Activated T-cell treated with anti-CD3 and anti-CD28 coated beads for 24 hours (primary cell): Measurements from ENCODE around the gene MAPK8IP1.

Source experiments
- DNase-seq: peaks from one replicate; pipeline ENCODE4 v3.0.0-alpha.2; 2020; ENCODE audit warnings: low read depth

The MAPK8IP1 gene

GRCh38 chr11:45909594-45910475, 24.4 kb downstream of the MAPK8IP1 start:
- DNase-seq: no peak

GRCh38 chr11:45910623-45911022, 25.2 kb downstream of the MAPK8IP1 start:
- DNase-seq: no peak

- DNase-seq: no peak
Measured at GRCh38 chr11:45913514-45913913, 28.1 kb downstream of the MAPK8IP1 start.

DNA sequence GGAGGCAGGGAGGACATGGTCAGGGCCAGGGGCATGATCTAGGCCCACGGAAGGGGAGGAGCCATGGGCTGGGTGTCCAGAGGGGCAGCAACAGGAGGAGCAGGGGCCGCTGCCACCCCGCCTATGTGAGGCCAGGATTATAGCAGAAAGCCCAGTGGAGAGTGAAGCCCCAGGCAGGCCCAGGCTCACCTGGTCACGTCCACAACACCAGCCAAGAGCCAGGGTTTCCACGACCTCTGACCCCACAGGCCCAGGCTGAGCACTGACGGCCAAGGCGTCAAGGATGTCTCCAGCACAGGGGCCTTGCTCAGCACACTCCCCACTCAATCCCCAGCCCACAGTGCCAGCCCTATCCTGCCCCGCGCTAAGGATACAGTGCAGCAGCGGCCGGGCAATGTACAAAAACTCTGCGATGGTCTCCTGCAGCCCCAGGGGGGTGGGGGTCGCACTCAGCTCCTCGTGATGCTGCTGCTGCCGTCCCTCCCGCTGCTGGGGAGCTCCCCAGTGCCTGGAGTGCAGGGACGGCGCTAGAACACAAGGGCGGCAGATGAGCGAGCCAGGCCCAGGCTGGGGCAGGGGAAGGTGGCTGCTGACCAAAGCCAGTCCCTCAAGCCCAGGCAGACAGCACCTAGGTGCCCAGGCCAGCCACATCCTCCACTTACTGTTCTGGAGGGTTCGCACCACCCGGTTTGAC, 28.6 kb downstream of the MAPK8IP1 start:
- DNase-seq: no peak

GRCh38 chr11:45915446-45915845, 30.0 kb downstream of the MAPK8IP1 start:
- no peak for DNase-seq

GRCh38 chr11:45917286-45917622, 31.8 kb downstream of the MAPK8IP1 start:
- no peak for DNase-seq

DNA sequence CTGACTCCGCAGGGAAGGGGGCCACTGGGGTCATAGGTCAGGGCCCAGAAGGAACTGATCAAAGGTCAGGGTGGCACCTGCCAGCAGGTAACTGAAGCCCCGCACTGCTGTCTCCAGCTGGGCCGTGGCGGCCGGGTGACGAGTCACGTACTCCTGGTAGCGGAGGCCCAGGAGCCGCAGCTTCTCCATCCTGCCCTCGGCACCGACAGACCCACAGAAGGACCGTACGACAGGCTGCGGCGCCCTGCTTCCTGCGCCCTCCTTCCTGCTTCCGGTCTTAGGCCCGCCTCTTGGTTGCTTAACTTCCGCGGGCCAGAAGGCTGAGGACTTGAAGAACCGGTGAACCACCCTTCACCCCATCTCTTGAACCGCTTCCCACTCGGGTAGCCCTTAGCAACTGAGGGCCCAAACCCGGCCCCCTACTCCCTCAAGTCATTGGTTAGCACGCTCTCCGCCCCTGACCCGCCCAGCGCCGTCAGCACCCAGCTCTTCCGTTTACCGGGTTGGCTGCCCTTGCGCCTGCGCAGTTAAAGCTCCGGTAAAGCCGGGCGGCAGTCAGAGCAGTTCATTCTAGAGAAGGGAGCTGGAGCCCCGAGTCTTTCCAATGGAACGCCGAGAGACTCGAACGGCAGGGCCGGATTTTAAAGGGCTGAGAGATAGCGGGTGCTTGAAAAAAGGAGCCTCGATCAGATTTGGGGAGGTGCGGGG, 32.3 kb downstream of the MAPK8IP1 start, which contains the start of gene PEX16:
Gene PEX16 (minus strand): TSS at position 255 of the 708 bp plus-strand sequence. CDS start 66 bp downstream, at position 189.
- peak; percentile 94 for DNase-seq

GRCh38 chr11:45918331-45918941, 33.0 kb downstream of the MAPK8IP1 start:
- DNase-seq: peak; percentile 55

DNA sequence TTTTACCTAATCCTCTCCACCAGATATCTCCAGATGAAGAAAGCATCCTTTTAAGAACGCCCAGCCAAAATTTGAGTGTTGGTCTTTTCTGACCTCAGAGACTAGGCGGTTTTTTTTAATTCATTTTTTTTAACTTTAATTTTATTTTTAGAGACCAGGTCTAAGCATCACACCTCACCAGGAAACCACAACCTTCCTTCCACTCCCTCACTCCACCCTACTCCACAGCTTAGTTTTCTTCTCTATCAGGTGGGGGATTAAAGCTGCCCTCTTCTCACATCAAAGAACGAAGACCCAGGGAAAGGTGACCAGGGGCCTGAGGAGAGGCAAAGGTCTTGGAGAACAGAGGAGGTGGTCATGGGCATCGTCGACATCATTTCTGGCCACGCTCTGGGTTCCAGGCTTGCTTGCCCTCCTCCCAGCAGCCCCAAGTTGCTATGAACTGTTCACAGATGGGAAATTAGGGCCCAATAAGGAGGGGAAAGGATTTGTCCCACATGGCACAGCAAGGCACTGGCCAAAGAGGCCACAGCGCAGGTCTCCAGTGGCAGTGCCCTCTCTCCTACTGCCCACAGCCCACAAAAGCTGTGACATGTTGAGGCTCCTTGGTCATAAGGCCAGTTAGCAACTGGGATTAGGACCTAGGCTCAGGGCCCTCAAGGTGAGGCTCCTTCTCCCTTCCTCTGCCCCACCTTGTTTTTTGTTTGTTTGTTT, 33.7 kb downstream of the MAPK8IP1 start:
- no peak for DNase-seq

DNA sequence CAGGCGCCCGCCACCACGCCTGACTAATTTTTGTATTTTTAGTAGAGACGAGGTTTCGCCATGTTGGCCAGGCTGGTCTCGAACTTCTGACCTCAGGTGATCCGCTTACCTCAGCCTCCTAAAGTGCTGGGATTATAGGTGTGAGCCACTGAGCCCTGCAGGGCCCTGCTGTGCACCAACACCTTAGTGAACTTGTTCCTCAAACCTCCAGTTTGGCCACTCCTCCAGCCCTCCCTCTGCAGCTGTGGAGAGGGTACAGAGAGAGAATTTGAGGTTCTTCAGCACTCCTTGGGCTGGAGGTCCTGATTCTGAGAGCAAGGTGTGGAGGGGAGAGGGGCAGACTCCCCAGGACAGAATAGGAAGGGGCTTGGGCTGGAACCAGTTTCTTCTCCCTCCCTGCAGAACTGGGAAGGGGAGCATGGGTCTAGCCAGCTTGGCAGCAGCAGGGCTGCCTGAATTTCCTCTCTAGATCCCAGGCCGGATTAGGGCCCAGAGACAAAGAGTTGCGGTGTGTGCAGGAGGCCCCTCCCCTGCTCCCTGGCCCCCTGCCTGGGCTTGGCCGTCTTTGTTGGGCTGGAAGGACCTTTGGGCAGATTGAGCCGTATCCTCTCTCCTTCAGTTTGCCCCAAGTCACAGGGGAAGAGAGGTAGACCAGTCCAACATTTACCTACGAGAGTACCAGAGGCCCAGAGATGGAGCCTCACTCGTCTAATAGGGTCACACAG, 34.5 kb downstream of the MAPK8IP1 start:
- no peak for DNase-seq

GRCh38 chr11:45920531-45921477, 35.4 kb downstream of the MAPK8IP1 start:
- no peak for DNase-seq

DNA sequence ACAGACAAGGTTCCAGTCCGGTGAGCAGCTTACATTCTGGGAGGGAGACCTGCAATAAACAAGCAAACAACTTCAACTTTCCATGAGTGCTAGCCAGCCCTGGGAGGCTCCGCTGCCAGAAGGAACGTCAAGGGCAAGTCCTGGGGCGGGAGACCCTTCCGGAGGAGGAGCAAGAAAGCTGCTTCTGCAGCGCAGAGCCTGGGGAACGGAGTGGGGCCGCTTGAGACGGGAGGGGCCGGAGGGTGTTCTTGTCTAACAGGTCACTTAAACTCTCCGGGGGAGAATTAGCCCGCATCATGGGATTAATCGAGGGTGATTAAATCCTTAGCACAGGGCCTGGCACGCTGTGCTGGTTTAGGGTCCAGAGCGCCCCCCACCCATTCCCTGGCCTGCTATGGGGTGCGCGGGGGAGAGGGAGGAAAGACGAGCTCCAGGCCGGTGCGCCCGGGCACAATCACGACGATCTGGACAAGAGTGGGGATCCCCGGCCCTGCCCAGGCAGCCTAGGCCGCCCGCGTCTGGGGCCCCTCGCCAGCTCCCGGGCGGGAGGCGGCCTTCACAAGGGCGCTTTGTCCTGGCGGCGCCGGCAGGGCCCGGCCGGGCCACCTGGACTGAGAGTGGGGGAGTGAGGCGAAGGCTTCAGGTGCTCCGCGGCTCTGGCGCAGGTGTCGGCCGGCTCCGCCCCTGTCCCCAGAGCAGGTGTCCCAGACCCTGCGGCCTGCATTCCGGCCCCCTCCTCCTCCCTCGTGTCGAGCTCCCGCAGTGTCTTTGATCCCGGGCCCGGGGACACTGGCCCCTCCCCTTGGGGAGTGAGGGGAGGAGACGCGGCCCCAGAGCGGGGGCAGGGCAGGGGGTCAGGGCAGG, 36.3 kb downstream of the MAPK8IP1 start:
- no peak for DNase-seq

DNA sequence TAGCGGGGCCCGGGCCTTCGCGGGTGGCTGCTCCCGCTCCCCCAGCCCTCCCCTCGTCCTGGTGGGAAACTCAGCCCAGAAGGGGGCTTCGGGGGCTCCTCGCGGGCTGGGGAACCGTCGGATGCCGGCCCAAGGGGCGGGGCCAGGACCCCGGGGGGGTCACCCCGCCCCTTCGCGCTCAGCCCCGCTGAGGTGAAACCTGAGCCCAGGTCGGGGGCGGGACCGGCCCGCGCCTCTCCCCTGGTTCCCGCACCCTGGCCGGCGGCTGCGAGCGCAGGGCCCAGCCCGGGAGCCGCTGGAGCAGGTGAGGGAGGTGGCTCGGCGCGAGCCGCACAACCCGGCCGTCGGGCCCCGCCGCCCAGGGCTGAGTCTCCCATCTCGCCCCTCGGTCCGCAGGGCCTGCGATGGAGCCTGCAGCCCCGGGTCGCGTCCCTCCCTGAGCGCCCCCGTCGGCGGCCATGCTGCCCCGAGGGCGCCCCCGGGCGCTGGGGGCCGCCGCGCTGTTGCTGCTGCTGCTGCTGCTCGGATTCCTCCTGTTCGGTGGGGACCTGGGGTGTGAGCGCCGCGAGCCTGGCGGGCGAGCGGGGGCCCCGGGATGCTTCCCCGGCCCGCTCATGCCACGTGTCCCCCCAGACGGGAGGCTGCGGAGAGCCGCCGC, 37.1 kb downstream of the MAPK8IP1 start, which contains the start of gene LARGE2:
Gene LARGE2 (plus strand): TSS at position 232 of the 658 bp plus-strand sequence. CDS start 227 bp downstream, at position 459.
- DNase-seq: no peak

GRCh38 chr11:45924036-45924915, 38.8 kb downstream of the MAPK8IP1 start:
- DNase-seq: no peak

GRCh38 chr11:45924927-45925326, 39.5 kb downstream of the MAPK8IP1 start:
- no peak for DNase-seq

GRCh38 chr11:45925550-45925949, 40.1 kb downstream of the MAPK8IP1 start:
- no peak for DNase-seq

- no peak for DNase-seq
Measured at GRCh38 chr11:45926001-45926401, 40.5 kb downstream of the MAPK8IP1 start.
